ENCODE results near the gene TCEAL9. TPM values are rescaled to one million over a fixed set of nuclear protein-coding genes. Genes with fewer than 3 reads are reported as not detected.

TCEAL9 gene
- total RNA-seq, 1 donor from 2014 or later = 69.0 TPM

GRCh38 chrX:103369479-103369878, 13.2 kb downstream of the TCEAL9 start:
- Mint-ChIP-seq H3K36me3 (ENCODE audit: low read depth, unreplicated experiment) (no peaks in the 10 kb centered on the region), H3K4me1 (ENCODE audit: low read depth, unreplicated experiment) (peaks cover 7% of the 10 kb centered on the region), H3K27ac (ENCODE audit: unreplicated experiment) (no peak overlapping the region), H3K4me3 (ENCODE audit: unreplicated experiment) (no peak overlapping the region), H3K27me3 (ENCODE audit: low read depth, unreplicated experiment) (no peaks in the 10 kb centered on the region), H3K9me3 (ENCODE audit: unreplicated experiment) (no peaks in the 10 kb centered on the region)
- TF ChIP-seq EZH2 (IDR thresholded peaks at IDR 0.05; ENCODE audit: insufficient read depth, low read length) = no peak
- TF ChIP-seq CTCF (IDR thresholded peaks at IDR 0.05; ENCODE audit: insufficient read depth, low read depth, low read length) = no peak
- Histone ChIP-seq H3K4me3 (ENCODE audit: insufficient read depth, low read depth, low read length) (no peak overlapping the region), H3K27ac (ENCODE audit: low read depth, low read length) (no peak overlapping the region), H3K27me3 (ENCODE audit: insufficient read depth, low read length) (no peaks in the 10 kb centered on the region), H4K20me1 (ENCODE audit: insufficient read depth, low read length) (no peaks in the 10 kb centered on the region), H3K9ac (ENCODE audit: low read length) (no peak overlapping the region), H3K79me2 (ENCODE audit: insufficient read depth, low read length) (no peaks in the 10 kb centered on the region), H2AFZ (ENCODE audit: low read depth, low read length) (no peak overlapping the region), H3K36me3 (ENCODE audit: insufficient read depth, low read length) (no peaks in the 10 kb centered on the region), H3K9me3 (ENCODE audit: insufficient read depth, low read depth, low read length) (no peaks in the 10 kb centered on the region), H3K4me1 (ENCODE audit: insufficient read depth, low read length) (peaks cover 2% of the 10 kb centered on the region), H3K4me2 (ENCODE audit: low read length) (no peak overlapping the region)
- FAIRE-seq = no peak
- no peak for DNase-seq (ENCODE audit: low read depth)

GRCh38 chrX:103372886-103373285, 16.6 kb downstream of the TCEAL9 start:
- Mint-ChIP-seq H3K27me3 (ENCODE audit: low read depth, unreplicated experiment) (no peaks in the 10 kb centered on the region), H3K4me3 (ENCODE audit: unreplicated experiment) (no peak overlapping the region), H3K9me3 (ENCODE audit: unreplicated experiment) (no peaks in the 10 kb centered on the region), H3K4me1 (ENCODE audit: low read depth, unreplicated experiment) (peaks cover 3% of the 10 kb centered on the region), H3K27ac (ENCODE audit: unreplicated experiment) (no peak overlapping the region), H3K36me3 (ENCODE audit: low read depth, unreplicated experiment) (no peaks in the 10 kb centered on the region)
- Histone ChIP-seq H3K4me3 (ENCODE audit: insufficient read depth, low read depth, low read length) (no peak overlapping the region), H2AFZ (ENCODE audit: low read depth, low read length) (no peak overlapping the region), H3K4me2 (ENCODE audit: low read length) (no peak overlapping the region), H3K27me3 (ENCODE audit: insufficient read depth, low read length) (no peaks in the 10 kb centered on the region), H3K36me3 (ENCODE audit: insufficient read depth, low read length) (no peaks in the 10 kb centered on the region), H3K79me2 (ENCODE audit: insufficient read depth, low read length) (peaks cover 11% of the 10 kb centered on the region), H3K9me3 (ENCODE audit: insufficient read depth, low read depth, low read length) (no peaks in the 10 kb centered on the region), H3K9ac (ENCODE audit: low read length) (no peak overlapping the region), H3K27ac (ENCODE audit: low read depth, low read length) (no peak overlapping the region), H3K4me1 (ENCODE audit: insufficient read depth, low read length) (no peaks in the 10 kb centered on the region), H4K20me1 (ENCODE audit: insufficient read depth, low read length) (no peaks in the 10 kb centered on the region)
- DNase-seq (ENCODE audit: low read depth) = no peak
- no peak for FAIRE-seq
- no peak for TF ChIP-seq CTCF (IDR thresholded peaks at IDR 0.05; ENCODE audit: insufficient read depth, low read depth, low read length)
- no peak for TF ChIP-seq EZH2 (IDR thresholded peaks at IDR 0.05; ENCODE audit: insufficient read depth, low read length)

- Histone ChIP-seq H3K4me2 (ENCODE audit: low read length) (no peak overlapping the region), H3K4me3 (ENCODE audit: insufficient read depth, low read depth, low read length) (no peak overlapping the region), H3K4me1 (ENCODE audit: insufficient read depth, low read length) (no peaks in the 10 kb centered on the region), H4K20me1 (ENCODE audit: insufficient read depth, low read length) (no peaks in the 10 kb centered on the region), H2AFZ (ENCODE audit: low read depth, low read length) (no peak overlapping the region), H3K79me2 (ENCODE audit: insufficient read depth, low read length) (peaks cover 12% of the 10 kb centered on the region), H3K27ac (ENCODE audit: low read depth, low read length) (no peak overlapping the region), H3K9ac (ENCODE audit: low read length) (no peak overlapping the region), H3K27me3 (ENCODE audit: insufficient read depth, low read length) (no peaks in the 10 kb centered on the region), H3K9me3 (ENCODE audit: insufficient read depth, low read depth, low read length) (no peaks in the 10 kb centered on the region), H3K36me3 (ENCODE audit: insufficient read depth, low read length) (no peaks in the 10 kb centered on the region)
- DNase-seq (ENCODE audit: low read depth) = no peak
- H3K27me3 Mint-ChIP-seq (ENCODE audit: low read depth, unreplicated experiment) = no peaks in the 10 kb centered on the region
- no peak for FAIRE-seq
- TF ChIP-seq CTCF (IDR thresholded peaks at IDR 0.05; ENCODE audit: insufficient read depth, low read depth, low read length) (no peak), EZH2 (IDR thresholded peaks at IDR 0.05; ENCODE audit: insufficient read depth, low read length) (no peak)
- no peaks in the 10 kb centered on the region for H3K9me3 Mint-ChIP-seq (ENCODE audit: unreplicated experiment)
- peaks cover 2% of the 10 kb centered on the region for H3K4me1 Mint-ChIP-seq (ENCODE audit: low read depth, unreplicated experiment)
- no peak overlapping the region for H3K27ac Mint-ChIP-seq (ENCODE audit: unreplicated experiment)
- H3K4me3 Mint-ChIP-seq (ENCODE audit: unreplicated experiment) = no peak overlapping the region
- no peaks in the 10 kb centered on the region for H3K36me3 Mint-ChIP-seq (ENCODE audit: low read depth, unreplicated experiment)
These were observed 17.3 kb downstream of the TCEAL9 start for GRCh38 chrX:103373581-103373980.

Measured in astrocyte (in vitro differentiated cells and primary cell).